Kidney glomerular epithelial cell (primary cell): Measurements from ENCODE around the gene DAPL1.
"Not testable (repeated sequence)": the region's sequence is repeated elsewhere in the genome, so short reads cannot be mapped to it uniquely, and the experiment has no call there.

ENCODE experiments used
- DNase-seq: peaks from one replicate; lab custom pipeline; 2025; lab: John Stamatoyannopoulos, UW

DAPL1 gene

DNA sequence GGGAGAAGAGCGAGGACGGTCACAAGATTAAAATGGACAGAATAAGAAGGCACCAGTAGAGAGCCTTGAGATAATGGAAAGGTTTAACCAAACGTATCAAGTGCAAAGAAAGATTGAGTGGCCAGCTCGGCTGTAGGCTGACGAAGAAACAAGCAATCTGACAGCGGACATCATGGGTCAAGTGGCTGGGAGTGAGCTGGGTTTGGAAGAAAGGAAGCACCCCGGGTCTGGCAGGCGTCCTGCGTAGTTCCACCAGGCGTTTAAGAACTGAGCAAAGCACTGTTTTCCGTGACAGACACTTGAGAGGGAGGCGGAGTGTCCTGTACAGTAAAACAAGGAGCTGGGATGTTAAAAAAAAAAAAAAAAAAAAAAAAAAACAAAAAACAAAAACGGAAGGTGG, 27.1 kb downstream of the DAPL1 start:
- no peak for DNase-seq

DNA sequence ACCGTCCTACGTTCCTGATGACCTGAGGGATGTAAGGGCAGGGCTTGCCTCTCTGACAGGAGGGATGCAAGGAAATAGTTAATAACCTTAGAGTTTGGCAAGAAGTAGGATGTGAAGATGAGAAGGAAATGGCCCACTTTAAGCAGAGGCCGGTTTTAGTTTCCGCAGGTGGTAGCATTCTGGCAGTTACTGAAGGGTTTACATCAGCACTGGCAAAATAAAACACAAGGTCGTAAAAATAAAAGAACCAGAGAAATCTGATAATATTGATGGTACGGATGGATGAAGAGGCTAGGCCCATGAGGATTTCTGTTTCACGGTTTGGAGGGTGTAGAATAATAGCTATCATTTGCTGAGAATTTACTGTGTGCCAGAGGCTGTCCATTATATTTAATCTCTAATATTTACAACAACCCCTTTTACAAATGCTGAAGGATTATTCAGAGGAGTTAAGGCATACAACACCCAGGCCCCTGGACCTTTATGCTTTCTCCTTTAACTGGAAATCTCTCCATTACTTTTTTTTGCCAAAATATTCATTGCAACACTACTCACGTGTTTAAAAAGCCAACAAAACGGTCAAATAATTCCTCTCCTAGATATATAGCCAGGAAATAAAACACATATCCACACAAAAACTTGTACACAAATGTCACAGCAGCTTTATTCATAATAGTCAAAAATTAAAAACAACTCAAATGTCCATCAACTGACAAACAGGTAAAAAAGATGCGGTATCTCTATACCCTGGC, 28.5 kb downstream of the DAPL1 start:
- DNase-seq: no peak

DNA sequence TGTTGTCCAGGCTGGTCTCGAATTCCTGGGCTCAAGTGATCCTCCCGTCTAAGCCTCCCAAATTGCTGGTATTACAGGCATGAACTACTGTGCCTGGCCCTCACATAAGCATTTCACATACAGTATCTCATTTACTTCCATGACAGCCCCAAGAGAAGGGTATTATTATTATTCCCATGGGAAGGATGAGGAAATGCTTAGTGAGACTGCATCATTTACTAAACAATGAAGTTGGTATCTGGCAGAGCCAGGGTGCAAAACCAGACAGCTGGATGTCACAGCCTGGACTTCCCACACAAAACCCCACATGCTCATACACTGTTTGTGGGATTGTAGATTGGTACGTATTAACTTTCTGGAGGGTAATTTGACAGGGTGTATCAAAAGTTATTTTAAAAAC, 29.9 kb downstream of the DAPL1 start:
- no peak for DNase-seq

DNA sequence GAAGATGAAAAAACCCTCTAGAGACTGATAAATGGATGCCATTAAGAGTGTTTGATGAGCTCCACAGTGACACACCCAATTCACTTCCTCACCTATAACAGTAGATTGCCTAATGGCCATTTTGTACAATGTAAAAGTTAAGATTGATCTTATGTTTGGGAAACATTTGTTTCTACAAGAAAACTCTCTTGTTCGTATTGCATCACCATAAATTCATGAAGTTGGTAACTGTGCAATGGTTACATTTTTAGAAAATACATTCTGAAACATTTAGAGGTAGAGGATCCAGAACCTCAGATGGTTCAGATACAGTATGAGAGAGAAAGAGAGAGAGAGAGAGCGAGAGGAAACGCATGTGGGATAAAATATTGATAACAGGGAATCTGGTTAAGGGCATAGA, 31.8 kb downstream of the DAPL1 start:
- DNase-seq: no peak

GRCh38 chr2:158828378-158829164, 33.5 kb downstream of the DAPL1 start:
- peak; percentile 77 for DNase-seq

DNA sequence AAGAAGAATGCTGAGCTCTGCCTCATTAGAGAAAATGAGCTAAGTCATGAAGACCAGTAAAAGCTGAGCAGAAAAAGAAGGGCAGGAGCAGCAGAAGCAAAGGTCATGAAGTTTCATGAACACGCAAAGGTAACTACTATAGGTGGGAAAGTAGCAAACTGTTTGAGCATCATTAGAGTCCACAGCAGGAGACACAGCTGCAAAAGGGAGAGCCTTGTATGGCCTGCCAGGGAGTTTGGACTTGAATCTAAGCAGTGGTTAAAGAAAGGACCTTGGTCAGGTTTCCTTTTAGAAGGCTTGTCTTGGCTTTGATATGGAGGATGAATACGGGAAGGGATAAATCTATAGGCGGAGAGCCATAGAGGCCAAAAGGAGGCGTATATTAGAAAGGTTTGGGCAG, 34.0 kb downstream of the DAPL1 start:
- no peak for DNase-seq

- DNase-seq: no peak
Observed at GRCh38 chr2:158830201-158830600, 35.1 kb downstream of the DAPL1 start.

DNA sequence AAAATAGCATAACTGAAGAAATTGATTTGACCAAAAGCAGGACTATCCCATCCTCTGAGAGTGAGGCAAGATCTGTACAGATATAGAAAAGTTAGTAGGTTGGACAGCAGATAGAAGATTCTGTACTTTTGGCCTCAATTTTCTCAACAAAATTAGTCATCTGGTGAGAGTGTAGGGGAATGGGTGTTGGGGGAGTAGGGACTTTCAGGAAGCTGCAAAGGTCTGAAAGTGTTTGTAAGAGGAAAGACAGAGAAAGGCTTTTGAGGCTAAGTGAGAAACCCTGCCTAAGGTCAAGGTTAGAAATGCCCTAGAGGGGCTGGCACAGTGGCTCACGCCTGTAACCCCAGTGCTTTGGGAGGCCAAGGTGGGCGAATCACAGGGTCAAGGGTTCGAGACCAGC, 40.3 kb downstream of the DAPL1 start:
- DNase-seq: no peak

- no peak for DNase-seq
Observed at GRCh38 chr2:158837645-158838044, 42.5 kb downstream of the DAPL1 start.

DNA sequence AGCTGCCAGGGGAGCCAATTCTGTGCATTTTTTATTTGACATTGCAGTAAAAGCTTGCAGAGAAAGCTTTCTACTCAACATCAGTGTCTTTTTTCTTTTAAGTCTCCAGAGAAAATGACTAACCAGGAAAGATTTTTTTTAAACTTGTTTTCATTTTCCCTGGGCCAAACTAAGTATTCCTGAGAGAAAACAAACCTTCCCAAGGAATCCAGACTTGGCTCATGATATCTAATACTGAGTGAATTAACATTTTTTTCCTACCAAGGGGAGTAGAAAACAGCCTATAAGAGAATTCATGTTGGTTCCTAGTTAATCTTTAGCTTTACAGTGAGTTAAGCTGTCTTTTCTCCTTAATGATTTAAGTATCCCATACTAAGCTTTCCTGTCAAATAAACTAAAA, 46.7 kb downstream of the DAPL1 start:
- peak; percentile 61 for DNase-seq

DNA sequence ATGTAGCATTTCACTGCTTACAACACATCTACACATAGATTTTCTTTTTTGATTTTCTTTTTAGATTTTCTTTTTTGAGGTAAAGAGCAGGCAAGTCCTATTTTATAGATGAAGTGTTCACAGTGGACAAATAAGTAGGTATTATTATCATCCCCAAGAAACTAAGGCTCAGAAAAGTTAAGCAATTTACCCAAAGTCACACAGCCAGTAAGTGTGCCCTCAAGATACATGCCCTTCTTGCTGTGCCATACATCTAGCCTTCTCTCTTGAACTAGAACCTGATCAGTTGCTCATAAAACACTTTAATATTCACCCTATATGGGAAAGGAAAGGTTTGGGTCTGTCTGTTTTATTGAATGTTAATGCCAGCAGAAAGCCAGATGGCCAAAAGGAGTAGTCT, 50.3 kb downstream of the DAPL1 start:
- no peak for DNase-seq

DNA sequence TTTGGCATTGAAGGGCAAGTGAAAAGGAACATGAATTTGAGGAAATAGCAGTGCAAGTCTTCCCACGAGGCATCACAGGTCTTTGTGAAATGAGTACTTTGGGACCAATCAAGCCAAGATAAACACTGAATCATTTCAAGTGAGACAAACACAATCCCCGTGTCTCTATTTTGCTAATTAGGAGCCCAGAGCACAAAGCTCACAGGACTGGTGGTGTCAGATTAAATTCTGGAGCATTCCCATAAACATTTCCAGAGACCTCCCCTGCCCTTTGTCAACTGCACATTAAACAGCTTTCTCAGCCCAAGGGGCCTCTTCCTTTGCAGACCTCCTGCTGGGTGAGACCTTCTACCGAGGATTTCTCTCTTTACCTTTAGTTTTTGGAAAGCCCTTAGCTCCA, 50.7 kb downstream of the DAPL1 start:
- DNase-seq: peak; percentile 4

- DNase-seq: not testable (repeated sequence)
Observed at GRCh38 chr2:158847526-158847925, 52.4 kb downstream of the DAPL1 start.

- not testable (repeated sequence) for DNase-seq
Observed at GRCh38 chr2:158848031-158848970, 53.2 kb downstream of the DAPL1 start.

GRCh38 chr2:158860179-158860578, 65.1 kb downstream of the DAPL1 start:
- not testable (repeated sequence) for DNase-seq

- not testable (repeated sequence) for DNase-seq
Observed at GRCh38 chr2:158861626-158862025, 66.5 kb downstream of the DAPL1 start.

DNA sequence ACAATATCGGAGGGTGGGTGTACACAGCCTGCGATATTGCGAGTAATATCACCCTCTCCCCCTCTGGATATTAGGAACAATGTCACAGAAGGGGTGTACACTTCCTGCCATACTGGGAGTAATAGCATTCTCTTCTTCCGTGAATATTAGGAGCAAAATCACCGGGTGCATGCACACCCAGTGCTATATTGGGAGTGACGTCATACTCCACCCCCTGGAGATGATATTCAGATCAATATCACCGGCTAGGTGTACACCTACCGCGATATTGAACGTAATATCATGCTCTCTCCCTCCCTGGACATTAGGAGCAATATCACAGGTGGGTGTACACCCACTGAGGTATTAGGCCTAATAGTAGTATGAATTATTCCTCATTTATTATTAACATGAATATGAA, 70.4 kb downstream of the DAPL1 start:
- not testable (repeated sequence) for DNase-seq
